Nephron progenitor cell (in vitro differentiated cells): ENCODE results near the gene SHROOM2.
A peak's percentile ranks its signal among the peaks of the same experiment; 100 is the strongest.

Experiments
- DNase-seq: peaks from one replicate; pipeline ENCODE4 v3.0.0; 2021
- H3K27ac Mint-ChIP-seq: 2 replicates; pipeline ENCODE4 v1.8.0; 2021; ENCODE audit warnings: mild to moderate bottlenecking, moderate library complexity, mixed read lengths
- H3K27me3 Mint-ChIP-seq: 2 replicates; pipeline ENCODE4 v1.8.0; 2021; ENCODE audit warnings: mild to moderate bottlenecking, low read depth, mixed read lengths; ENCODE audit not compliant: poor library complexity
- H3K36me3 Mint-ChIP-seq: 2 replicates; pipeline ENCODE4 v1.8.0; 2021; ENCODE audit warnings: low read depth, mixed read lengths
- H3K4me1 Mint-ChIP-seq: 2 replicates; pipeline ENCODE4 v1.8.0; 2021; ENCODE audit warnings: mixed read lengths
- H3K4me3 Mint-ChIP-seq: 2 replicates; pipeline ENCODE4 v1.8.0; 2021; ENCODE audit warnings: mild to moderate bottlenecking, moderate library complexity, mixed read lengths
- H3K9me3 Mint-ChIP-seq: 2 replicates; pipeline ENCODE4 v1.8.0; 2021; ENCODE audit warnings: mild to moderate bottlenecking, moderate library complexity, mixed read lengths
- CTCF ChIP-seq: fragments of 200-600 bp; sonication (generic); IDR thresholded peaks from 2 replicates; pipeline ENCODE4 v1.5.0; 2021; ENCODE audit warnings: antibody characterized with exemption

SHROOM2 gene

GRCh38 chrX:9882669-9883446, 96.6 kb downstream of the SHROOM2 start:
- H3K9me3 Mint-ChIP-seq, result peaks cover 40% of the 10 kb centered on the region
- H3K36me3 Mint-ChIP-seq, result no peaks in the 10 kb centered on the region

GRCh38 chrX:9884031-9884779, 98.0 kb downstream of the SHROOM2 start:
- Mint-ChIP-seq H3K27ac (no peak overlapping the region), H3K4me3 (no peak overlapping the region), H3K9me3 (peaks cover 51% of the 10 kb centered on the region), H3K4me1 (peaks cover 18% of the 10 kb centered on the region), H3K27me3 (no peaks in the 10 kb centered on the region), H3K36me3 (no peaks in the 10 kb centered on the region)
- no peak for TF ChIP-seq CTCF
- DNase-seq, result no peak

More at GRCh38 chrX:9882669-9883446, 96.6 kb downstream of the SHROOM2 start:
- Mint-ChIP-seq H3K27ac (no peak overlapping the region), H3K4me3 (no peak overlapping the region), H3K4me1 (peaks cover 17% of the 10 kb centered on the region), H3K27me3 (no peaks in the 10 kb centered on the region)
- DNase-seq, result no peak
- no peak for TF ChIP-seq CTCF

- no peaks in the 10 kb centered on the region for H3K27me3 Mint-ChIP-seq
- DNase-seq, result peak; percentile 63
- H3K4me1 Mint-ChIP-seq, result peaks cover 18% of the 10 kb centered on the region
- H3K36me3 Mint-ChIP-seq, result no peaks in the 10 kb centered on the region
- no peak overlapping the region for H3K27ac Mint-ChIP-seq
- H3K4me3 Mint-ChIP-seq, result no peak overlapping the region
- TF ChIP-seq CTCF, result peak; percentile 45
- H3K9me3 Mint-ChIP-seq, result peaks cover 55% of the 10 kb centered on the region
Measured at GRCh38 chrX:9885150-9885549, 98.9 kb downstream of the SHROOM2 start.

- Mint-ChIP-seq H3K4me1 (peaks cover 17% of the 10 kb centered on the region), H3K9me3 (peaks cover 55% of the 10 kb centered on the region), H3K27ac (no peak overlapping the region), H3K27me3 (no peaks in the 10 kb centered on the region), H3K4me3 (no peak overlapping the region), H3K36me3 (no peaks in the 10 kb centered on the region)
- TF ChIP-seq CTCF, result no peak
- DNase-seq, result no peak
Measured at GRCh38 chrX:9887659-9888297, 101.5 kb downstream of the SHROOM2 start.

- Mint-ChIP-seq H3K36me3 (peaks cover under 1% of the 10 kb centered on the region), H3K4me1 (peaks cover 7% of the 10 kb centered on the region), H3K9me3 (peaks cover 48% of the 10 kb centered on the region), H3K4me3 (no peak overlapping the region), H3K27ac (no peak overlapping the region), H3K27me3 (no peaks in the 10 kb centered on the region)
- DNase-seq, result no peak
- TF ChIP-seq CTCF, result no peak
Measured at GRCh38 chrX:9888953-9889470, 102.8 kb downstream of the SHROOM2 start.
